HG02840 (cell line): ENCODE measurements around the gene RAB8A.
"Not testable (repeated sequence)": the region's sequence is repeated elsewhere in the genome, so short reads cannot be mapped to it uniquely, and the experiment has no call there.

Source experiments
- ATAC-seq: cut with Tn5 transposase; IDR thresholded peaks from one replicate; pipeline ENCODE4 v1.9.1; 2021; ENCODE audit warnings: mild to moderate bottlenecking, moderate library complexity, moderate number of reproducible peaks; ENCODE audit not compliant: unreplicated experiment, low FRiP score

RAB8A gene

GRCh38 chr19:16167055-16167454 is 55.4 kb downstream of the RAB8A start:
- ATAC-seq = no peak

DNA sequence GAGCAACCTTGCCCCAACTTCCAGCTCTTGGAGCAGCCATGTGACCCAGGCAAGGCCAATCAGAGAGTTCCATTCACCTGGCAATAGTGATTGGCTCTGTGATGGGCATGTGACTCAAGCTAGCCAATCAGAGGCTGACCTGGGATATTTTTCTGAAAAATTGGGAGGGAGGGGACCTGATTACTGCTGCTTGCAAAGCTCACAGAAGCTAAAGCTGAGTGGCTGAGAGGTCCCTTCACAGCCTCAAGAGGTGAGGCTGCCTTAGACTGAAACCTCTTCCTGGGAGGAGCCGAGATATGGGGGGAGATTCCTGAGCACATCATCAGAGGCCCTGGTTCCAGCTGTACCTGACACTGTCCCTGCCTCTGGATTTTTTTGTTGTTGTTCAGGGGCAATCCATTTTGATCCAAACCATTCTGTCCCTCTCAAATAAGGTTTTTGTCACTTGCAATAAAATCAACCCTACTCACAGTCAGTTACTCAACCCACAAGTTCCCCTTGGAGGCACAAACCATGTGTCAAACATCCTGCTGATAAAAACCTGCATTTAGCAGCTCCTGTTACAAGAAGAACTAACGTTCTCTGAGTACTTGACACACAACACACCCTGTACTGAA is 56.9 kb downstream of the RAB8A start:
- ATAC-seq = no peak

GRCh38 chr19:16170134-16170533 is 58.4 kb downstream of the RAB8A start:
- ATAC-seq = no peak

DNA sequence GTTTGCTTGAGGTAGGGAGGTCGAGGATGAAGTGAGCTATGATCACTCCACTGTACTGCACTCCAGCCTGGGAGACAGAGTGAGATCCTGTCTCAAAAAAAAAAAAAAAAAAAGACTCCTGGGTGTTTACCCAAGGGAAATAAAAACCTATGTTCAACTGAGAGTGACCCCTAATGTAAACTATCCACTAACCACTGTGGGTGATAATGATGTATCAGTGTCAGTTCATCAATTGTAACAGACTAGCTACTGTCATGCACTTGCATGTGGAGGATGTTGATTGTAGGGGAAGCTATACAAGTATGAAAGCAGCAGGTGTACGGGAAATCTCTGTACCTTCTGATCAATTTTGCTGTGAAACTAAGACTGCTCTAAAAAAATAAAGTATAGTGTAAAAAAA is 64.3 kb downstream of the RAB8A start:
- no peak for ATAC-seq

- not testable (repeated sequence) for ATAC-seq
These were observed 67.2 kb downstream of the RAB8A start for GRCh38 chr19:16178866-16179265.

DNA sequence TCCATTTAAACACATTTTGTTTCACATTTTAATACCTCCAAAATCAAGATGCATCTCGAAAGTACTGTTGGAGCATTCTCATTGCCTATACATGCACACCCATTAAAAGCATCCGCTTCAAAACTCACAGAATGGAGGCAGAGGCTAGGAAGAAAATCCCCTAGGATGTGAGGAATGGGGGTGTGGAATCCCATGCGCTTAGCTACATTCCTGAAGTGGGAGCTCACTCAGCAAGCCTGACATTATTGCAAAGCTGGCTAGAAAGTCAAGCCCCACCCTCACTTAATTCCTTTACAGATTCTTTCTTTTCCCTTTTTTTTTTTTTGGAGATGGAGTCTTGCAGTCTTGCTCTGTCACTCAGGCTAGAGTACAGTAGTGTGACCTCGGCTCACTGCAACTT is 68.9 kb downstream of the RAB8A start:
- ATAC-seq = no peak
